Sigmoid colon (tissue), 4 donors: ENCODE results near the gene NSA2.

Source experiments
- CTCF ChIP-seq, 4 experiments: fragments of 450-650 bp in 3 of 4; fragments of 200-600 bp in 1 of 4; IDR thresholded peaks; one replicate each; pipeline ENCODE4 v1.5.1; 2016 to 2019; ENCODE audit warnings: antibody characterized with exemption in 4 of 4, mild to moderate bottlenecking in 3 of 4, moderate library complexity in 2 of 4
- EP300 ChIP-seq, 4 donors: sonication (generic); formaldehyde crosslinking; IDR thresholded peaks; one replicate each; pipeline ENCODE4 v1.6.1; 2017; ENCODE audit warnings: antibody characterized with exemption in 4 of 4
- POLR2A ChIP-seq, 2 donors: fragments of 450-650 bp; IDR thresholded peaks; one replicate each; pipeline ENCODE4 v1.6.1; 2016; ENCODE audit warnings: antibody characterized with exemption in 2 of 2, mild to moderate bottlenecking in 2 of 2, moderate library complexity in 2 of 2
- POLR2AphosphoS5 ChIP-seq, 4 donors: sonication (generic); formaldehyde crosslinking; IDR thresholded peaks; one replicate each; pipeline ENCODE4 v1.6.1; 2017; ENCODE audit warnings: antibody characterized with exemption in 4 of 4

GRCh38 chr5:74765201-74765600 lies 1.8 kb upstream of the NSA2 start:
- TF ChIP-seq CTCF (IDR thresholded peaks at IDR 0.05) (no peak), EP300 (IDR thresholded peaks at IDR 0.05) (no peak), POLR2A (IDR thresholded peaks at IDR 0.05) (no peak), POLR2AphosphoS5 (IDR thresholded peaks at IDR 0.05) (no peak)
